Astrocyte (in vitro differentiated cells and primary cell): ENCODE results near the gene CELF2.

Experiments used
- EZH2 ChIP-seq: IDR thresholded peaks from 2 replicates; pipeline ENCODE4 v1.6.1; 2012; ENCODE audit warnings: mild to moderate bottlenecking, low read length, inconsistent platforms; ENCODE audit not compliant: insufficient read depth
- TF ChIP-seq, protein P1 (sequence below): IDR thresholded peaks from 2 replicates; pipeline ENCODE4 v1.5.1; 2011; ENCODE audit warnings: low read depth, mild to moderate bottlenecking, inconsistent platforms, low read length, moderate library complexity; ENCODE audit not compliant: insufficient read depth

GRCh38 chr10:11307937-11308336 lies 290.3 kb downstream of the CELF2 start:
- no peak for TF ChIP-seq EZH2
- TF ChIP-seq, protein P1, sequence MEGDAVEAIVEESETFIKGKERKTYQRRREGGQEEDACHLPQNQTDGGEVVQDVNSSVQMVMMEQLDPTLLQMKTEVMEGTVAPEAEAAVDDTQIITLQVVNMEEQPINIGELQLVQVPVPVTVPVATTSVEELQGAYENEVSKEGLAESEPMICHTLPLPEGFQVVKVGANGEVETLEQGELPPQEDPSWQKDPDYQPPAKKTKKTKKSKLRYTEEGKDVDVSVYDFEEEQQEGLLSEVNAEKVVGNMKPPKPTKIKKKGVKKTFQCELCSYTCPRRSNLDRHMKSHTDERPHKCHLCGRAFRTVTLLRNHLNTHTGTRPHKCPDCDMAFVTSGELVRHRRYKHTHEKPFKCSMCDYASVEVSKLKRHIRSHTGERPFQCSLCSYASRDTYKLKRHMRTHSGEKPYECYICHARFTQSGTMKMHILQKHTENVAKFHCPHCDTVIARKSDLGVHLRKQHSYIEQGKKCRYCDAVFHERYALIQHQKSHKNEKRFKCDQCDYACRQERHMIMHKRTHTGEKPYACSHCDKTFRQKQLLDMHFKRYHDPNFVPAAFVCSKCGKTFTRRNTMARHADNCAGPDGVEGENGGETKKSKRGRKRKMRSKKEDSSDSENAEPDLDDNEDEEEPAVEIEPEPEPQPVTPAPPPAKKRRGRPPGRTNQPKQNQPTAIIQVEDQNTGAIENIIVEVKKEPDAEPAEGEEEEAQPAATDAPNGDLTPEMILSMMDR, result no peak
